NCI-H1092 treated with DMSO at 0.1 percent for 48 hours (cell line): ENCODE results near the gene SRPK2.
"Not testable (repeated sequence)": the region's sequence is repeated elsewhere in the genome, so short reads cannot be mapped to it uniquely, and the experiment has no call there.

Experiments
- DNase-seq: peaks from one replicate; lab custom pipeline; 2025; lab: John Stamatoyannopoulos, UW

The SRPK2 gene

DNA sequence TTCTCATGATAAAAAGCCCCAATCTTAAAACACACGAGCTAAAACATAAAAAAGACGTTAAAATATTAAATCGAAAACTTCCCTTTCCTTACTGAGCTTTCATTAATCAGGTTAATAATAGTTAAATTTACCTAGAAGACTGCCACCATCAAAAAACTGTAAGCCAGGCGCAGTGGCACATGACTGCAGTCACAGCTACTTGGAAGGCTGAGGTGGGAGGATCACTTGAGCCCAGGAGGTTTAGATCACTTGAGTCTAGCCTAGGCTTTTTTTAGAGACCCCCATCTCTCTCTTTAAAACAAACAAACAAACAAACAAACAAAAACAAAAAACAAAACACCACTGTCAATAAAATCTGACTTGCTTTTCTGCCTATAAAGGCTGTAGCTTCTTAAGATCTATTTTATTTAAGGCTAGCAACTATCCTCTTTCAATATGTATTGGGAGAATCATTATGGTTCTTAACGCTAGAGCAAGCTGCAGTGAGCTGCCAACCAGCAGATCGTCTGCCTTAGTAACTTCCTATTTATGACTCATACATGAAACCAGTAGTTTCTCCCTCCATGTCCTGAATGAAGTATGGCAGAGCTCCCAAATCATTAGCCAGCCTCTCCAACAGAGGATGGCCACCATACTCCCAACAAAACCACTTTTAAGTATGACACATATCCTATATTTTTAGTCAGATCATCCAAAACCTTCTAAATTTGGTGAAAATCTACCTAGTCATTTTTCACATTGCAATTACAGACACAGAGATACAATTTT lies 163.7 kb downstream of the SRPK2 start:
- DNase-seq = no peak

DNA sequence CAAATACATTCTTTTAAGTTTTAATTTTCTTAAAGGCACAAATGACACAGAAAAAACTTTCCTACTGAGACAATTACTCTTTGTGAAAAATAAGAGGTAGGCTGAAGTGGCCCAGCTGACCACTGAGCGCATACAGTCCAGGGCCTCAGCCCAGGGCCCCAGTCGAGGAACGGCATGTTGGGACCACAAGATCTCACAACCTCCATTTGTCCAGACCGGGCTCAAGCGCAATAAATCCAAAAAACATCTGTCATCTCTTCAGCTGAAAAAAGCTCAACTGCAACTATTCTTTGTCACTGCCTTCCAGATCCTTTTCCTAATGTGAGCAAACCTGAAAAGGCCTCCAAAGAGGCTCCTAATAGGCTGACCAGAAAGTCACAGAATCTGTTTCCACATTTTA lies 165.8 kb downstream of the SRPK2 start:
- no peak for DNase-seq

DNA sequence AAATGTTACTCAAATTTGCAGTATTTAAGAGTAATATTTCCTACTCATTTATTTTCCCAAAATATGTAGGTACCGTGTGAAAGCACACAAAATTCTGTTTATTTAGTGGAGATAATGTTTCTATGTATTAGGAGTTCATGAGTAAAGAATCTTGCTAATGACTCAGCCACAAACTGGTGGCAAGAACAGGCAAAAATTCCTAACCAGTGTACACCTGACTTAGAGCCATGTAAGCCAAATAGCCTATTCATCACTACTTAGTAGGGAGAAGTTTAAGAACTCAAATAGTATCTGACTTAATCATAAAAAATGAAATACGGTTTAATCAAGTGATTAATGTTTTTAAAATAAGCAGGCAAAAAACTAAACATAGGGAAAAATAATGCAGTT lies 169.0 kb downstream of the SRPK2 start:
- no peak for DNase-seq

- no peak for DNase-seq
Measured at GRCh38 chr7:105218939-105219770, 169.6 kb downstream of the SRPK2 start.

DNA sequence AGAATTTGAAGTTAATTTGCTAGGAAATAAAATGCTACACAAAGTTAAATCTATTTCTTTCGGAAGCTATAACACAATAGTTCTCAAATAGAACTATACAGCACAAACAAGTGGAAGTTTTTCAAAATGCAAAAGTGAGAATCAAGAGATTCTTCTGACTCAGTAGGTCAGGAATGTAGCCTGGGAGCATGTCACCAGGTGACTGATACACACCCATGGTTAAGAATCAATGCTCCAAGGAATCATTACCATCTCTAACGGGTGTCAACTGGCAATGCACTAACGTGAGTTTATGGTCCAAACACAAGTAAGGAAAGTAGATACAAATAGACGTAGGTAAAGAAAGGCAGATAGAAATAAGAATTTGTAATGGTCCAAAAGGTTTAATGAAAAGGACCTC lies 170.5 kb downstream of the SRPK2 start:
- no peak for DNase-seq

DNA sequence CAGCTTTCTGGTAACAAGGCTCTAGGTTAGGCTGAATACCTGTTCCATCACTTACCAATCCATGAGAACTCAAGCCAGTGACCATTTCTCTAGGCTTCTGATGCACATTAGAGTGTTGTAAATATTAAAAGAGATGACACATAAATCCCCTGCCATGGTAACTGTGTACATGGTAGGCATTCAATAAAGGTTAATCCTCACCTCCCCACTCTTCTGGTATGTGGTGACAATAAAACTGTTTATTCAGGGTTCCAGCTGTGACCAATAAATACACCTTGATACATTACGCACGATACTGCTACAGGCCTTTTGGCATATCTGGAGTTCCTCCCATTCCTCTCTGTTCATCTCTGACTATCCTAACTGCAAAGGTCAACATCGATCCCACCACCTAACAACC lies 171.9 kb downstream of the SRPK2 start:
- no peak for DNase-seq

DNA sequence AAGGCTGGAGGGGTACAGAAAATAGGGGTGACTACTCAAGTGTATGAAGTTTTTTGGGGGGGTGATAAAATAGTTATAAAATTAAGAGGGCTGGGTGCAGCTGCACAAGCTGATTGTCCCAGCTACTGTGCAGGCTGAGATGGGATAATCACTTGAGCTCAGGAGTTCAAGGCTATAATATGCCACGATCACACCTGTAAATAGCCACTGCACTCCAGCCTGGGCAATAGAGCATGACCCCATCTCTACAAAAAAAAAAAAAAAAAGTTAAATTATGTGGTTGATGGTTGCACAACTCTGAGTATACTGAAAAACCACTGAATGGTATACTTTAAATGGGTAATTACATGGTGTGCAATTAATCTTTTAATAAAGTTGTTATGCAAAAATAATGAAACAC lies 172.9 kb downstream of the SRPK2 start:
- DNase-seq = no peak

DNA sequence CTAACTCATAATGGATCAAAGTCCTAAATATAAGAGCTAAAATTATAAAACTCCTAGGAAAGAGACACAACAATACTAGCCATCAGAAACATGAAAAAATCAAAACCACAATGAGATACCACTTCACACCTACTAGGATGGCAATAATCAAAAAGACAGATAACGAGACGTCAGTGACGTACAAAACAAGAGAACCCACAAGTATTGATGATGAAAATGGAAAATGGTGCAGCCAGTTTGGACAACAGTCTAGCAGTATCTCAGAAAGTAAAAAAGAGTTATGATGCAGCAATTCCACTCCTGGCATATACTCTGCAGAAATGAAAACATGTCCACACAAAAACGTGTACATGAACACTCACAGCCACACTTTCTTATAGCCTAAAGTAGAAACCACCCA lies 173.5 kb downstream of the SRPK2 start:
- no peak for DNase-seq

DNA sequence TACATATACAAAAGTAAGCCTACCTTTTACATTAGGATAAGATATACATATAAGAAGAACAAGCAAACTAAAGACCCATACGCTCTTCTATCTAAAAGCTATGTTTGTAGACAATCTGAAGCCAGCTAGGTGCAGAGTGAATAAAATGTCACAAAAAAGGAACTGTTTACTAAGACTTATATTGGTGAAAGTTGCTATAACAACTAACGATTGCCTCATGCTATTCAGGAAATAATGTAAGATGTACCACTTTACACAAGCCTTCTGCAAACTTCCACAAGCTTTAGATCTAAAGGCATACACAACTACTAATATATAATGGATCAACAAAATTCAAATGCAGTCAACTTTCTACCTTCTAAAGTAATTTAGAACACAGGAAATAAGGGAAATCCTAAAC lies 175.1 kb downstream of the SRPK2 start:
- DNase-seq = no peak

GRCh38 chr7:105212212-105212611 lies 176.5 kb downstream of the SRPK2 start:
- no peak for DNase-seq

- DNase-seq = no peak
Measured at GRCh38 chr7:105210721-105211205, 178.0 kb downstream of the SRPK2 start.

DNA sequence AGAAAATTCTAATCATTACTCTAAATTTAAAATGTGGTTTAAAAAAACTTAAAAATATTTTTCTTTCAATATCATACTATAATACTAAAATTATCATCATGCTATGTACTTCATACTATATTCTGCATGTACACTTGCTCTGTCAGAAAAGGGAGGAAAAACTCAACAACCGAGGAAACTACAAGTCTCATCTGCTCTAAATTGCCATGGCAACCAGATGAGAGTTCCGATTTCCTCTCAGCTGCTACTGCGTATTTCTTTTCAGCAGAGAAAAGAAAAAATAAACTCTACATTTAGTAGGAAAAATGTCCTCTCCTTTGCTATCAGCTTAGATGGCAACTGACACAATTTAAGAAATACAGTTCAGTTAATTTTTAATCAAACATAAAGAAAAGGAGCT lies 178.9 kb downstream of the SRPK2 start:
- DNase-seq = no peak

DNA sequence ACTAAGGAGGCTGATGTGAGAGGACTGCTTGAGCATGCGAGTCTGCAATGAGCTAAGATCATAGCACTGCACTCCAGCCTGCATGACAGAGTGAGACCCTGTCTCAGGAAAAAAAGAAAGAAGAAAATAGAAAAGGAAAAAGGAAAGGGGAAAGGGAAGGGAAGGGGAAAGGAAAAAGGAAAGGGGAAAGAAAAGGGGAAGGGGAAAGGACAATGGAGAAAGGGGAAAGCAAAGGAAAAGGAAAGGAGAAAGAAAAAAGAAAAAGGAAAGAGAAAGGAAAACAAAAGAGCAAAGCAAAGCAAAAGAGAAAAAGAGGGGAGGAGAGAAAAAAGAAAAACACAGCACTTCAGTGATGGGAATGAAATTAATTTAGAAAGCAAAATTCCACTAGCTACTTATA lies 179.3 kb downstream of the SRPK2 start:
- no peak for DNase-seq

- DNase-seq = no peak
Measured at GRCh38 chr7:105206985-105207384, 181.7 kb downstream of the SRPK2 start.

DNA sequence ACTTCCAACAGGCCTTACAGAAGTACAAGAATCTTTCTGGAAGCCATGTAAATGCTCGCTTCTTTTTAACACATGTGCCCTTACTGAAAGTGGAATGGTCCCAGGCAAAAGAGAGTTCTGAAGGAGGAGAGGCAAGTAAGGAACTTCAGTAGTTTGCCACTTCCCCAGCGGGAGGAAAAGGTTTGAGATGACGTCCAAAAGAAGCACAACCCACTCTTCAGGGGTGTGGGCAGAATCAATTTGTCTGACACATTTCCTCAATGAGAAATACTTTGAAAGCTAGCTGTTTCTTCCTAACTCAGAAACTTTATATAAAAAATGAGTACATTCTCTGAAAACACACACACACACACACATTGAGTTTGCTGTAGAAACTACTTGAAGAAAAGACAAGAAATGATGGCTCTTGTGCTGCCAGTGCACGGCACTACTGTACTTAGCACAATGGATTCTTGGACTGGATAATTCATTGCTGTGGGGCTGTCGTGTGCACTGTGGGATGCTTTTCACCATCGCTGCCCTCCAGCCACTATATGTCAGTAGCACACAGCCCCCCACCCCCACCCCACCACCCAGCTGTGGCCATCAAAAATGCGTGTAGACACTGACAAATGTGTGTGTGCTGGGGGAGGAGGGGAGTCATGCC lies 183.0 kb downstream of the SRPK2 start:
- DNase-seq = no peak

DNA sequence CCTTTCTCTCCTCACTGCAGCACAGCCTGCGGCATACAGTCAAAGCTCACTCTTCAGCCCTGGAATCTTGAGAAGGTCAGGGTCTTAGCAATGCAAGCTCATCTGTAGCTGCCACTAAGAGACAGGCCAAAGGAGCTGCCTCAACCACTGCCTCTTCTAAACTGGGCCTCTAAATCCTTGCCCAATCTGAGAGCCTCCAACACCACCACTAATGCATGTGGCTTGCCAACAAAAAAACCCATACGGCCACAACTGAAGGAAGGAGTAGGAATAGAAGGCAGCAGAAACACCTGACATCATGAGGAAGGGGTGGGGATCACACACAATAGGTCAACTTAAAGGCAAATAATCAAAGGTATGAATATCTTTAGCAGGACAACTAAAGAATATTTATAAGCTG lies 183.8 kb downstream of the SRPK2 start:
- DNase-seq = no peak

DNA sequence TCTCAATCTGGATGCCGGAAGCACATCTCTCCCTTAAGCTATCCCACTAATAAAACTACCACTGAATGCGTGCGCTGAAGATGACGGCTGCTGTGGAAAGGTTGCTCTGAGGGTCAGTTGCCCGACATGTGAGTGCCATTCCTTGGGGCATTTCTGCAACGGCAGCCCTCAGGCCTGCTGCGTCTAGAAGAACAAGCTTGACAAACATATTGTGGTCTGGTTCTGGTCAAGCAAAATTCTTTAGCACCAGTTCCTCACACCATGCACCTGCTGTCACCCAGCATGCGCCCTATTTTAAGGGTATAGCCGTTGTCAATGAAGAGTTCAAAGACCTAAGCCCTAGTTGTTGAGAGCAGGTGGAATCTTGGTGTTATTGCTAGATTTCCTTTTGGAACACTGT lies 184.2 kb downstream of the SRPK2 start:
- DNase-seq = no peak

DNA sequence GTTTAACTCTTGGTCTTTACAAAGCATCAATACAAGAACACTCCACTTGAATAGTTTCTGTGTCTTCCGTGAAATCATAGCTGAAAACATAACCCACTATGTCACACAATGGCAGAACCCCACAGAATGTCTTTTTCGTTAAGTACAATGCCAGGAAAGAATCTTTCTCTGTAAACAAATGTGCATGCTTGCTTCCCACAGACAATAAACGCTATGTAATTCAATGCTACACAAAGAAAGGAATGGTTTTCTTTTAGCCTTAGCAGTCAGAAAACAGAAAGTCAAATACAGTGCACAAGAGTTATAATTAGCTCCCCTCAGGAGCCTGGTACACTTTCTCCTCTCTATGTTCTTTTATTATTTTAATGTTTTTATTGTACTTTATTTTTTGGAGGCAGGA lies 186.1 kb downstream of the SRPK2 start:
- no peak for DNase-seq

DNA sequence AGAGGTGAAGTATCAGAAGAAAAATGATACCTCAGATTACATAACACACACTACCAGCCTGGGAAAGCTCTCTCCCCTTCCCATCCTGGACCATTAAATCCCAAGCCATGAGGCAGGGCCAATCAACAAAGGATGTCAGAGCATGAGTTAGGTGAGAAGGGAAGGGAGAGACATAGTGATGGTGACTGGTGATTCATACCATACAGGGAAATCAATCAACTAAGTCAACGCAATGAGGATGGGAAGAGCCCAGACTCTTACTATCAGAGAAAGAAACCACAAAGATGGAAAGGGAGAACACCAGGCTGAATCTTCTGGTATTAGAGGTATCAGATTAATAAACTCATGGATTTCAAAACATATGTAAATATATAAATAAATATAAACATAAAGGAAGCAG lies 189.3 kb downstream of the SRPK2 start:
- no peak for DNase-seq

DNA sequence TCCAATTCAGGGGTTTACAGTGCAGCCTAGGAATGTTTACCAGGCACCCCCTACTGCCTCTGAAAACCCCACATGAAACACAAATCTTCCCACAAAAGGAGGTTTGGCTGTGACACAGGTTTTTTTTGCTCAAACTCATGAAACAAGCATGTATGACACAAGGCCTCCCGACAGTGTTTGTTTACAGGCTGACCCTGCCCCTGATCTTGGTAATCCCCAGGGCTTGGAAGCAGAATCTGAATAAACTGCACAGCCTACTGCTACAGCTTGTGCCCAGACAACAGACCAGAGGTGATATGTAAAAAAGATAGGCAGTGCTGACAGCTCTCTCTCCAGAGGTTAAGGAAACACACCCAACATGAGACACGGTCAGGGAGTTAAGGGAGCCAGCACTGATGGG lies 190.5 kb downstream of the SRPK2 start:
- DNase-seq = no peak

DNA sequence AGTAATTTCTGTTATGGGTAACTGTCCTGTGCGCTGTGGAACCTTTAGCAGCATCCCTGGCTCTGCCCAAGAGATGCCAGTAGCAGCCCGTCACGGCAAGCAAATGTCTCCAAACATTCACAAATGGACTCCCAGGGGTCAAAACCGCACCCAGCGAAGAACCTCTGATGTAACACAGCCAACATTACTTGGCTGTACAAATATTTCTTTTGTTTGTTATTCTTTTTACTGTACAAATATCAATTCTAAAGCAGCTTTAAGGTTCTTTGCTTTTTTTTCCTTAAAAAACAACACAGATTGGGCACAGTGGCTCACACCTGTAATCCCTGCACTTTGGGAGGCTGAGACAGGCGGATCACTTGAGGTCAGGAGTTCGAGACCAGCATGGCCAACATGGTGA lies 192.2 kb downstream of the SRPK2 start:
- DNase-seq = no peak

GRCh38 chr7:105195891-105196290 lies 192.8 kb downstream of the SRPK2 start:
- no peak for DNase-seq

DNA sequence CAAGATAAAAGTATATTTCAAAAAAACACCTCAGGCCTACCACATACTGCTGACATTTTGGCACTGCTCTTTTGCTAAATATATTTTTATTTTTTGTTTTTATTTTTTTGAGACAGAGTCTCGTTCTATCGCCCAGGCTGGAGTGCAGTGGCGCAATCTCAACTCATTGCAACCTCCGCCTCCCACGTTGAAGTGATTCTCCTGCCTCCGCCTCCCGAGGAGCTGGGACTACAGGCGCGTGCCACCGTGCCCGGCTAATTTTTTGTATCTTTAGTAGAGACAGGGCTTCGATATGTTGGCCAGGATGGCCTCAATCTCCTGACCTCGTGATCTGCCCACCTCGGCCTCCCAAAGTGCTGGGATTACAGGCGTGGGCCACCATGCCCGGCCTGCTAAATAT lies 193.8 kb downstream of the SRPK2 start:
- not testable (repeated sequence) for DNase-seq
